Cardiac fibroblast (primary cell): ENCODE data around the gene ZNF888.
"Not testable (repeated sequence)": the region's sequence is repeated elsewhere in the genome, so short reads cannot be mapped to it uniquely, and the experiment has no call there.

ENCODE experiments used
- DNase-seq, 2 donors: peaks; one replicate each; pipeline versions ENCODE4 v3.0.0 to v3.0.0-alpha.2; 2010; ENCODE audit warnings: low read depth in 2 of 2
- H3K4me3 ChIP-seq, 2 donors: replicated peaks in 1 of 2; 1 replicate in 1 of 2; 2 replicates in 1 of 2; pipeline ENCODE4 v1.5.1; 2011; ENCODE audit warnings: low read depth in 2 of 2, low read length in 2 of 2, mild to moderate bottlenecking in 2 of 2, moderate library complexity in 1 of 2
- TF ChIP-seq, protein P1 (sequence below): IDR thresholded peaks from one replicate; pipeline ENCODE4 v1.5.1; 2011; ENCODE audit warnings: low read depth, mild to moderate bottlenecking, low read length, inconsistent platforms

The ZNF888 gene

DNA sequence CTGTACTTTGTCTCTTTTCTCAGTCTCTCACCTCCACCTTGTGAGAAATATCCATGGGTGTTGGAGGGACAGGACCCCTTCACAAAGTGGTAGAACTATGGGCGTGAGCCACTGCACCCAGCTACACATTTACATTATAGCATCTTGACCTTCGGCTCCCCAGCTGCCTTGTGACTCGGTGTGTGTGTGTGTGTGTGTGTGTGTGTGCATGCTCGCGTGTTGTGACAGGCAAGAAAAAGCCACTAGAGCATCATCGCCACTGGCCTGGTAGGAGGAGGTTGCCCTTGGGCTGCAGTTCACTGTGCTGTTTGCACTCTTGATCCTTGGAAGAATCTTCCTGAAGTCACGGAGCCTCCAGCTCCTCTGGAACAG, 13.7 kb upstream of the ZNF888 start:
- no peak overlapping the region for H3K4me3 ChIP-seq
- DNase-seq = no peak
- TF ChIP-seq, protein P1, sequence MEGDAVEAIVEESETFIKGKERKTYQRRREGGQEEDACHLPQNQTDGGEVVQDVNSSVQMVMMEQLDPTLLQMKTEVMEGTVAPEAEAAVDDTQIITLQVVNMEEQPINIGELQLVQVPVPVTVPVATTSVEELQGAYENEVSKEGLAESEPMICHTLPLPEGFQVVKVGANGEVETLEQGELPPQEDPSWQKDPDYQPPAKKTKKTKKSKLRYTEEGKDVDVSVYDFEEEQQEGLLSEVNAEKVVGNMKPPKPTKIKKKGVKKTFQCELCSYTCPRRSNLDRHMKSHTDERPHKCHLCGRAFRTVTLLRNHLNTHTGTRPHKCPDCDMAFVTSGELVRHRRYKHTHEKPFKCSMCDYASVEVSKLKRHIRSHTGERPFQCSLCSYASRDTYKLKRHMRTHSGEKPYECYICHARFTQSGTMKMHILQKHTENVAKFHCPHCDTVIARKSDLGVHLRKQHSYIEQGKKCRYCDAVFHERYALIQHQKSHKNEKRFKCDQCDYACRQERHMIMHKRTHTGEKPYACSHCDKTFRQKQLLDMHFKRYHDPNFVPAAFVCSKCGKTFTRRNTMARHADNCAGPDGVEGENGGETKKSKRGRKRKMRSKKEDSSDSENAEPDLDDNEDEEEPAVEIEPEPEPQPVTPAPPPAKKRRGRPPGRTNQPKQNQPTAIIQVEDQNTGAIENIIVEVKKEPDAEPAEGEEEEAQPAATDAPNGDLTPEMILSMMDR = no peak

DNA sequence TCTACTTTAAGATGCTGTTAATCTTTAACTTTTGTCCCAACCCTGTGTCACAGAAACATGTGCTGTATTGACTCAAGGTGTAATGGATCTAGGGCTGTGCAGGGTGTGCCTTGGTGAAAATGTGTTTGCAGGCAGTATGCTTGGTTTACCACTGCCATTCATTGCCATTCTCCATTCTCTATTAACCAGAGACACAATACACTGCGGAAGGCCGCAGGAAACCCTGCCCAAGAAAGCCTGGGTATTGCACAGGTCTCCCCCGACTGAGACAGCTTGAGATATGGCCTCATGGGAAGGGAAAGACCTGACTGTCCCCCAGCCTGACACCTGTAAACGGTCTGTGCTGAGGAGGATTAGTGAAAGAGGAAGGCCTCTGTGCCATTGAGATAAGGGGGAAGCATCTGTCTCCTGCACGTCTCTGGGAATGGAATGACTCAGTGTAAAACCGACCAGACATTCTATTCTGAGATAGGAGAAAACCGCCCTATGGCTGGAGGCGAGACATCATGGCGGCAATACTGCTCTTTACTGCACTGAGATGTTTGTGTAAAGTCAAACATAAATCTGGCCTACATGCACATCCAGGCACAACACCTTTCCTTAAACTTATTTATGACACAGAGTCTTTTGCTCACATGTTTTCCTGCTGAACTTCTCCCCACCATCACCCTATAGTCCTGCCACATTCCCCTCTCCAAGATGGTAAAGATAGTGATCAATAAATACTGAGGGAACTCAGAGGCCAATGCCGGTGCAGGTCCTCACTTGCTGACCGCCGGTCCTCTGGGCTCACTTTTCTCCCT, 13.1 kb upstream of the ZNF888 start:
- DNase-seq = no peak
- TF ChIP-seq, protein P1 = no peak

DNA sequence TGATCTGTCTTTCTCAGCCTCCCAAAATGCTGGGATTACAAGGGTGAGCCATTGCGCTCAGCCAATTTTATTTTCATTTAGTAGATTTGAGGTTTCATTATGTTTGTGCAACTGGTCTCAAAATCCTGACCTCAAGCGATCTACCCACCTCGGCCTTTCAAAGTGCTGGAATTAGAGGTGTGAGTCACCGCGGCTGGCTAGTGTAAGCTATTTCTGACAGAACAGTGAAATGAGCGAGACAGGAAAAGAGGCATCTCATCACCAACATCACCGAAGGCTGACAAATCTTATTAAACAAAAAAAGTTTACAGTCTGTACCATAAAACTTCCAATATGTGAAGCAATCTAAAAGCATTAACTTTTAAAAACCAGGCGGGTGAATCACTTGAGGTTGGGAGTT, 12.2 kb upstream of the ZNF888 start:
- TF ChIP-seq, protein P1 = no peak
- no peak overlapping the region for H3K4me3 ChIP-seq
- DNase-seq = peak; percentile 11 to 41

More for the DNA sequence above, 13.1 kb upstream of the ZNF888 start:
- no peak overlapping the region for H3K4me3 ChIP-seq

DNA sequence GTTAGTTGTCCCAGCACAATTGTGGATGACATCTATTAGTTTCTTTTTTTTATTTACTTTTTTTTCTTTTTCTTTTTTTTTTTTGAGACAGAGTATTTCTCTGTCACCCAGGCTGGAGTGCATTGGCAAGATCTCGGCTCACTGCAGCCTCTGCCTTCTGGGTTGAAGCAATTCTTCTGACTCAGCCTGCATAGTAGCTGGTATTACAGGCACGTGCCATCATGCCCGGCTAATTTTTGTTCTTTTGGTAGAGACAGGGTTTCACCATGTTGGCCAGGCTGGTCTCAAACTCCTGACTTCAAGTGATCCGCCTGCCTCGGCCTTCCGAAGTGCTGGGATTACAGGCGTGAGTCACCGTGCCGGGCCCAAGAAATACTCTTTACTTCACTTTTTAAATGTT, 1.4 kb upstream of the ZNF888 start:
- H3K4me3 ChIP-seq = not testable (repeated sequence)
- peak in 1 of 2 donors; percentile 11 for DNase-seq

DNA sequence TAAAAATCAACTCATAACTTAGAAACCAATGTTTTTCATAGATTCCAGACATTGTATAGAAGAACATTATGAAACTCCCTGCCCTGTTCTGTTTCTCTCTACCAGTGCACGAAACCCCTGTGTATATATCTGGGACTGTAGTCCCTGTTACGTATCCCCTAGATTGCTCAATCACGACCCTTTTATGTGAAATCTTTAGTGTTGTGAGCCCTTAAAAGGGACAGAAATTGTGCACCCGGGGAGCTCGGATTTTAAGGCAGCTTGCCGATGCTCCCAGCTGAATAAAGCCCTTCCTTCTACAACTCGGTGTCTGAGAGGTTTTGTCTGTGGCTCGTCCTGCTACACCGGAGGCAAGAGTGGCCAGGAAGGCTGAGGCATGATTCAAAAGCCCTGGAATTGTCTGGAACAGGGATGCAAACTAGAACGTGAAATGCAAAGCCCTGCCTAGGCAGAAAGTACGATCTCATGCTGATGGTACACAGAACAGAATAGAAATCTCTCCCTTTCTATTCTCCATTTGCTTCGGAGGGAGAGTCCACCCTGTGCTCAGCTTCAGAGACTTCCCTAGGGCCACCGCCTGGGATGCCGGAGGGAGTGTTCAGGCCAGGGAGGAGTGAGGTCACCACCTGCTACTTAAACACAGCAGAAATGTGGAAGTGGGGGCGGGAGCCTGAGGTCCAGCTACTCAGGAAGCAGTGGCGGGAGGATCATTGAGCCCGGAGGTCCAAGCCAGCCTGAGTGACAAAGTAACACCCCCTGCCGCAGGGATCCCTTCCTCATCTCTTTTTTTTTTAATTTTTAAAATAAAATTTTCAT, 758 bp upstream of the ZNF888 start:
- TF ChIP-seq, protein P1 = no peak
- H3K4me3 ChIP-seq = peak overlapping the region; percentile 64 to 72
- peak; percentile 14 to 49 for DNase-seq

DNA sequence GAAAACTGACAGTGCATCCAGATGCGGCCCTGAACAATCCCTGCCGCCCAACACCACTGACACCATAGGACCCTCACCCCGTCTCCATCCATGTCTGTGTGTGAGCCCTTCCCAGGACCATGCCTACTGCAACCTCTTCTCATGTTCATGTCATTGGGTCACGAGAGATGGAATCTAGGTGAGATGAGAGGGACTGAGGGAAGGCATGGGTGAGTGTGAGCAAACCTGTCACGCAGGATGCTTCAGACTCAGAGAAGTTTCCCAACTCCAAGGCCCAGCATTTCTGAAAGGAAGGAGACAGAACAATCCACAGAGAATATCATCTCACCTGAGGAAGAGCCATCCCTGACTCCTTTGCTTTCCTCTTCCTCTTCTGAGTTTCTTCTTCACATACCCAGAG, 5.7 kb downstream of the ZNF888 start:
- TF ChIP-seq, protein P1 = no peak
- no peak overlapping the region for H3K4me3 ChIP-seq
- no peak for DNase-seq

DNA sequence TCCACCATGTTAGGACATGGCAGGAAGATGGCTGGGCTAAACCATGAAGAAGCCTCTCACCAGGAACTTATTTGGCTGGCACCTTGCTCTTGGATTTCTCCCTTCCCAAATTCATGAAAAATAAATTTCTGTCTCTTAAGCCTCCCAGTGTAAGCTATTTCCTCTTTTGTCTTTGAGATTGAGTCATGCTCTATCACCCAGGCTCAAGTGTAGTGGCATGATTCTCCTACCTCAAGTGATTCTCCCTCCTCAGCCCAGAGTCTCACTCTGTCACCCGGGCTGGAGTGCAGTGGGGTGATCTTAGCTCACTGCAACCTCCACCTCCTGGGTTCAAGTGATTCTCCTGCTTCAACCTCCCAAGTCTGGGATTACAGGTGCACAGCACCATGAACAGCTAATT, 12.6 kb downstream of the ZNF888 start:
- TF ChIP-seq, protein P1 = no peak
- DNase-seq = no peak

DNA sequence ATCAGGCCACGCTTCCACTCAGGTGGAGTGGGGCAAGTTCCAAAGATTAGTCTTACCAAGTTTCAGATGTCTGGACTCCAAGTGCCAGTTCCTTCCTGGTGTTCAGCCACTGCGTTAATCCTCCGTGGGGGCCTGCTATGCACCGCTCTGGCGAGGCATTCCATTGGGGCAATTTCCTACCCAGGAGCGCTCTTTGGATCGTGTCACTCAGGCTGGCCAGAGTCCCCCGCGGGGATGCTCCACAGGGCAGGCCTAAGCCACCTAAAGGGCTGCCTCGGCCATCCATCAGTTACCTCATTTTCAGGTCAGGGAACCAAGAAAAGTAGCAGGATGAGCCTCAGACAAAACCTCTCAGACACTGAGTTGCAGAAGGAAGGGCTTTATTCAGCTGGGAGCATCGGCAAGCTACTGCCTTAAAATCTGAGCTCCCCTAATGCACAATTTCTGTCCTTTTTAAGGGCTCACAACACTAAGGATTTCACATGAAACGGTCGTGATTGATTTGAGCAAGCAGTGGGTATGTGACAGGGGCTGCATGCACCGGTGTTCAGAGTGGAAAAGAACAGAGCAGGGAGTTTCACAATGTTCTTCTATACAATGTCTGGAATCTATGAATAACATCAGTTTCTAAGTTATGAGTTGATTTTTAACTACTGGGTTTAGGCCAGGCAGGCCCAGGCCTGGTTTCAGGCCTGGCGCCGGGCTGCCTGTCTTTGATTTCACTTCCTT, 19.0 kb downstream of the ZNF888 start:
- DNase-seq, H3K4me3 ChIP-seq: not testable (repeated sequence)

More for the DNA sequence above, 12.6 kb downstream of the ZNF888 start:
- no peak overlapping the region for H3K4me3 ChIP-seq
